ENCODE data around the gene RASA3. TPM values are rescaled to one million over a fixed set of nuclear protein-coding genes. Genes with fewer than 3 reads are reported as not detected.

The RASA3 gene
- total RNA-seq, 1 donor from 2014 or later: 41.1 TPM

GRCh38 chr13:114110091-114110829 is 22.2 kb downstream of the RASA3 start:
- H3K27ac Mint-ChIP-seq (ENCODE audit: unreplicated experiment): peak overlapping the region; percentile 62
- peaks cover 63% of the 10 kb centered on the region for H3K4me1 Mint-ChIP-seq (ENCODE audit: low read depth, unreplicated experiment)
- H3K36me3 Mint-ChIP-seq (ENCODE audit: low read depth, unreplicated experiment): peaks cover 20% of the 10 kb centered on the region
- Histone ChIP-seq H3K79me2 (ENCODE audit: insufficient read depth, low read length) (peaks cover 94% of the 10 kb centered on the region), H3K9me3 (ENCODE audit: insufficient read depth, low read depth, low read length) (no peaks in the 10 kb centered on the region), H3K4me2 (ENCODE audit: low read length) (peak overlapping the region; percentile 23), H3K27ac (ENCODE audit: low read depth, low read length) (no peak overlapping the region), H3K4me3 (ENCODE audit: insufficient read depth, low read depth, low read length) (no peak overlapping the region), H4K20me1 (ENCODE audit: insufficient read depth, low read length) (peaks cover 85% of the 10 kb centered on the region), H3K36me3 (ENCODE audit: insufficient read depth, low read length) (peaks cover 7% of the 10 kb centered on the region), H3K4me1 (ENCODE audit: insufficient read depth, low read length) (peaks cover 58% of the 10 kb centered on the region), H3K27me3 (ENCODE audit: insufficient read depth, low read length) (no peaks in the 10 kb centered on the region), H3K9ac (ENCODE audit: low read length) (peak overlapping the region; percentile 16), H2AFZ (ENCODE audit: low read depth, low read length) (no peak overlapping the region)
- H3K4me3 Mint-ChIP-seq (ENCODE audit: unreplicated experiment): no peak overlapping the region
- H3K9me3 Mint-ChIP-seq (ENCODE audit: unreplicated experiment): peaks cover 2% of the 10 kb centered on the region
- no peaks in the 10 kb centered on the region for H3K27me3 Mint-ChIP-seq (ENCODE audit: low read depth, unreplicated experiment)
- no peak for FAIRE-seq
- DNase-seq (ENCODE audit: low read depth): no peak
- TF ChIP-seq EZH2 (IDR thresholded peaks at IDR 0.05; ENCODE audit: insufficient read depth, low read length) (no peak), CTCF (IDR thresholded peaks at IDR 0.05; ENCODE audit: insufficient read depth, low read depth, low read length) (no peak)

GRCh38 chr13:114109641-114110041 is 22.8 kb downstream of the RASA3 start:
- H3K9ac ChIP-seq (ENCODE audit: low read length): peak overlapping the region; percentile 16
- H3K4me1 ChIP-seq (ENCODE audit: insufficient read depth, low read length): peaks cover 57% of the 10 kb centered on the region
- no peak overlapping the region for H2AFZ ChIP-seq (ENCODE audit: low read depth, low read length)
- Mint-ChIP-seq H3K4me3 (ENCODE audit: unreplicated experiment) (no peak overlapping the region), H3K27ac (ENCODE audit: unreplicated experiment) (peak overlapping the region; percentile 69), H3K27me3 (ENCODE audit: low read depth, unreplicated experiment) (no peaks in the 10 kb centered on the region), H3K9me3 (ENCODE audit: unreplicated experiment) (peaks cover 2% of the 10 kb centered on the region), H3K36me3 (ENCODE audit: low read depth, unreplicated experiment) (peaks cover 18% of the 10 kb centered on the region), H3K4me1 (ENCODE audit: low read depth, unreplicated experiment) (peaks cover 61% of the 10 kb centered on the region)
- H3K4me2 ChIP-seq (ENCODE audit: low read length): no peak overlapping the region
- no peak overlapping the region for H3K27ac ChIP-seq (ENCODE audit: low read depth, low read length)
- H3K27me3 ChIP-seq (ENCODE audit: insufficient read depth, low read length): no peaks in the 10 kb centered on the region
- H3K36me3 ChIP-seq (ENCODE audit: insufficient read depth, low read length): peaks cover 7% of the 10 kb centered on the region
- DNase-seq (ENCODE audit: low read depth) (no peak), FAIRE-seq (no peak)
- TF ChIP-seq EZH2 (IDR thresholded peaks at IDR 0.05; ENCODE audit: insufficient read depth, low read length) (no peak), CTCF (IDR thresholded peaks at IDR 0.05; ENCODE audit: insufficient read depth, low read depth, low read length) (no peak)
- no peaks in the 10 kb centered on the region for H3K9me3 ChIP-seq (ENCODE audit: insufficient read depth, low read depth, low read length)
- H4K20me1 ChIP-seq (ENCODE audit: insufficient read depth, low read length): peaks cover 91% of the 10 kb centered on the region
- H3K4me3 ChIP-seq (ENCODE audit: insufficient read depth, low read depth, low read length): no peak overlapping the region
- peaks cover 95% of the 10 kb centered on the region for H3K79me2 ChIP-seq (ENCODE audit: insufficient read depth, low read length)

GRCh38 chr13:114108894-114109293 is 23.5 kb downstream of the RASA3 start:
- Histone ChIP-seq H3K4me3 (ENCODE audit: insufficient read depth, low read depth, low read length) (no peak overlapping the region), H2AFZ (ENCODE audit: low read depth, low read length) (no peak overlapping the region), H3K4me2 (ENCODE audit: low read length) (peak overlapping the region; percentile 76), H3K27me3 (ENCODE audit: insufficient read depth, low read length) (no peaks in the 10 kb centered on the region), H3K36me3 (ENCODE audit: insufficient read depth, low read length) (peaks cover 5% of the 10 kb centered on the region), H3K79me2 (ENCODE audit: insufficient read depth, low read length) (peaks cover 94% of the 10 kb centered on the region), H3K27ac (ENCODE audit: low read depth, low read length) (no peak overlapping the region), H3K9ac (ENCODE audit: low read length) (peak overlapping the region; percentile 66), H4K20me1 (ENCODE audit: insufficient read depth, low read length) (peaks cover 88% of the 10 kb centered on the region), H3K9me3 (ENCODE audit: insufficient read depth, low read depth, low read length) (no peaks in the 10 kb centered on the region), H3K4me1 (ENCODE audit: insufficient read depth, low read length) (peaks cover 52% of the 10 kb centered on the region)
- Mint-ChIP-seq H3K27me3 (ENCODE audit: low read depth, unreplicated experiment) (no peaks in the 10 kb centered on the region), H3K27ac (ENCODE audit: unreplicated experiment) (peak overlapping the region; percentile 69), H3K4me3 (ENCODE audit: unreplicated experiment) (no peak overlapping the region), H3K36me3 (ENCODE audit: low read depth, unreplicated experiment) (peaks cover 13% of the 10 kb centered on the region), H3K9me3 (ENCODE audit: unreplicated experiment) (peaks cover 2% of the 10 kb centered on the region), H3K4me1 (ENCODE audit: low read depth, unreplicated experiment) (peaks cover 56% of the 10 kb centered on the region)
- FAIRE-seq (no peak), DNase-seq (ENCODE audit: low read depth) (no peak)
- no peak for TF ChIP-seq EZH2 (IDR thresholded peaks at IDR 0.05; ENCODE audit: insufficient read depth, low read length)
- TF ChIP-seq CTCF (IDR thresholded peaks at IDR 0.05; ENCODE audit: insufficient read depth, low read depth, low read length): no peak

Data from astrocyte (in vitro differentiated cells and primary cell).